DOHH2 (cell line): ENCODE measurements around the gene JUND.

Experiments used
- H3F3A ChIP-seq: fragments of 200-600 bp; sonication (generic), shearing (Covaris generic); 2 replicates; pipeline ENCODE4 v1.6.0; 2016; ENCODE audit warnings: antibody characterized with exemption, mild to moderate bottlenecking; ENCODE audit not compliant: control insufficient read depth, insufficient read depth
- H3K27ac ChIP-seq: fragments of 200-600 bp; sonication (generic); 2 replicates; pipeline ENCODE4 v1.5.1; 2014; ENCODE audit warnings: low read depth, mild to moderate bottlenecking, low read length, moderate library complexity
- H3K27me3 ChIP-seq: fragments of 200-600 bp; sonication (generic); 2 replicates; pipeline ENCODE4 v1.6.1; 2014; ENCODE audit warnings: mild to moderate bottlenecking, low read length, mixed read lengths; ENCODE audit not compliant: control insufficient read depth
- H3K36me3 ChIP-seq: fragments of 200-600 bp; sonication (generic); 2 replicates; pipeline ENCODE4 v1.6.1; 2014; ENCODE audit warnings: mild to moderate bottlenecking, low read length, moderate library complexity, mixed read lengths; ENCODE audit not compliant: control insufficient read depth
- H3K4me1 ChIP-seq: fragments of 200-600 bp; sonication (generic); 2 replicates; pipeline ENCODE4 v1.6.1; 2014; ENCODE audit warnings: mild to moderate bottlenecking, low read length, mixed read lengths; ENCODE audit not compliant: control insufficient read depth
- H3K4me2 ChIP-seq: fragments of 200-600 bp; sonication (generic); 2 replicates; pipeline ENCODE4 v1.6.0; 2014; ENCODE audit warnings: mild to moderate bottlenecking, low read length, moderate library complexity
- H3K4me3 ChIP-seq: fragments of 200-600 bp; sonication (generic); 2 replicates; pipeline ENCODE4 v1.5.1; 2014; ENCODE audit warnings: mild to moderate bottlenecking, low read length, mixed read lengths
- H3K79me2 ChIP-seq: fragments of 200-600 bp; sonication (generic); 2 replicates; pipeline ENCODE4 v1.6.1; 2014; ENCODE audit warnings: mild to moderate bottlenecking, low read length, mixed read lengths; ENCODE audit not compliant: control insufficient read depth
- H3K9me2 ChIP-seq: fragments of 200-600 bp; sonication (generic); replicated peaks from 2 replicates; pipeline ENCODE4 v1.6.1; 2014; ENCODE audit warnings: mild to moderate bottlenecking, low read length, mixed read lengths; ENCODE audit not compliant: control insufficient read depth
- H3K9me3 ChIP-seq: fragments of 200-600 bp; sonication (generic); 2 replicates; pipeline ENCODE4 v1.6.1; 2014; ENCODE audit warnings: antibody characterized with exemption, low read length, mixed read lengths; ENCODE audit not compliant: control insufficient read depth, insufficient read depth
- H4K20me1 ChIP-seq: fragments of 200-600 bp; sonication (generic); 2 replicates; pipeline ENCODE4 v1.6.0; 2014; ENCODE audit warnings: low read depth, mild to moderate bottlenecking, antibody characterized with exemption, low read length, moderate library complexity; ENCODE audit not compliant: control insufficient read depth, insufficient read depth
- EZH2phosphoT487 ChIP-seq: fragments of 200-600 bp; sonication (generic); IDR thresholded peaks from 2 replicates; pipeline ENCODE4 v1.6.1; 2017; ENCODE audit warnings: borderline replicate concordance, mild to moderate bottlenecking, antibody characterized with exemption, low read length, moderate library complexity, mixed read lengths
- TF ChIP-seq, protein P1 (sequence below): fragments of 200-600 bp; sonication (generic); IDR thresholded peaks from one replicate; pipeline ENCODE4 v1.5.1; 2014; ENCODE audit warnings: antibody characterized with exemption, mild to moderate bottlenecking, low read depth, low read length; ENCODE audit not compliant: poor library complexity, severe bottlenecking

JUND gene

DNA sequence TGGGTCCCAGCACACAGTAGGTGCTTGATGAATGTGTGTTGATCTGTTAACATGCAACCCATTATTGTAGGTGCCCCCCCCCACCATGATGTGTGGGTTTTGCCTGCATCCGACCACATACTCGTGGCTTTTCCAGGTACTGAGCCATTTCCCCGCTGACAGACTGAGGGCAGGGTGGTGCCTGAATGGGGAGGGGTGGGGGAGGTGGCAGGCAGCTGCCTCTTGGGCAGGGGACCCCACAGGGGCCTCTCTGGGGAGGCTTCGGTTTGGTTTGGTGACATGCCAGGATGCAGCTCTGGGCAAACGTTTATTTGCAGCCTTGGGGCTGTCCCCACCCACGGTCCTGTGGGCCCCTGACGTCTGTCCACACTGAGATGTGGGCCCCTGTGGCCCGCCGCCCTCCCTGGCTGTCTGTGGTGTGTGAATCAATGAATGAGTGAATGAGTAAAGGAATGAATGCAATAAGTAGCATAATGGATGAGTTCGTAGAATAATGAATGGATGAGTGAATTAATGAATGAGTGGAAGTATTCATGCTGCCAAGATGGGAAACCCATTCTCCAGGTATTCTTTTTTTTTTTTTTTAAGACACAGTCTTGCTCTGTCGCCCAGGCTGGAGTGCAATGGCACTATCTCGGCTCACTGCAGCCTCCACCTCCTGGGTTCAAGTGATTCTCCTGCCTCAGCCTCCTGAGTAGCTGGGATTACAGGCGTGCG, 9.0 kb upstream of the JUND start:
- Histone ChIP-seq H4K20me1 (no peaks in the 10 kb centered on the region), H3K4me2 (peak overlapping the region; percentile 98; the same call in 1 of the 2 replicates), H3F3A (peaks cover 24% of the 10 kb centered on the region), H3K9me2 (no peaks in the 10 kb centered on the region), H3K36me3 (no peaks in the 10 kb centered on the region), H3K79me2 (no peaks in the 10 kb centered on the region), H3K27me3 (no peaks in the 10 kb centered on the region), H3K9me3 (no peaks in the 10 kb centered on the region), H3K4me3 (no peak overlapping the region; the same call in 1 of the 2 replicates), H3K27ac (no peak overlapping the region), H3K4me1 (peaks cover 56% of the 10 kb centered on the region)
- no peak for TF ChIP-seq EZH2phosphoT487
- TF ChIP-seq, protein P1, sequence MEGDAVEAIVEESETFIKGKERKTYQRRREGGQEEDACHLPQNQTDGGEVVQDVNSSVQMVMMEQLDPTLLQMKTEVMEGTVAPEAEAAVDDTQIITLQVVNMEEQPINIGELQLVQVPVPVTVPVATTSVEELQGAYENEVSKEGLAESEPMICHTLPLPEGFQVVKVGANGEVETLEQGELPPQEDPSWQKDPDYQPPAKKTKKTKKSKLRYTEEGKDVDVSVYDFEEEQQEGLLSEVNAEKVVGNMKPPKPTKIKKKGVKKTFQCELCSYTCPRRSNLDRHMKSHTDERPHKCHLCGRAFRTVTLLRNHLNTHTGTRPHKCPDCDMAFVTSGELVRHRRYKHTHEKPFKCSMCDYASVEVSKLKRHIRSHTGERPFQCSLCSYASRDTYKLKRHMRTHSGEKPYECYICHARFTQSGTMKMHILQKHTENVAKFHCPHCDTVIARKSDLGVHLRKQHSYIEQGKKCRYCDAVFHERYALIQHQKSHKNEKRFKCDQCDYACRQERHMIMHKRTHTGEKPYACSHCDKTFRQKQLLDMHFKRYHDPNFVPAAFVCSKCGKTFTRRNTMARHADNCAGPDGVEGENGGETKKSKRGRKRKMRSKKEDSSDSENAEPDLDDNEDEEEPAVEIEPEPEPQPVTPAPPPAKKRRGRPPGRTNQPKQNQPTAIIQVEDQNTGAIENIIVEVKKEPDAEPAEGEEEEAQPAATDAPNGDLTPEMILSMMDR, result no peak

GRCh38 chr19:18289471-18290301, 8.3 kb upstream of the JUND start:
- no peaks in the 10 kb centered on the region for H3K79me2 ChIP-seq
- H3K4me3 ChIP-seq, result no peak overlapping the region
- peaks cover 59% of the 10 kb centered on the region for H3K4me1 ChIP-seq
- no peaks in the 10 kb centered on the region for H3K36me3 ChIP-seq
- H3K9me3 ChIP-seq, result no peaks in the 10 kb centered on the region
- no peaks in the 10 kb centered on the region for H3K27me3 ChIP-seq
- no peaks in the 10 kb centered on the region for H3K9me2 ChIP-seq
- no peak for TF ChIP-seq EZH2phosphoT487
- TF ChIP-seq, protein P1, result no peak
- peaks cover 27% of the 10 kb centered on the region for H3F3A ChIP-seq
- no peak overlapping the region for H3K27ac ChIP-seq
- no peaks in the 10 kb centered on the region for H4K20me1 ChIP-seq
- H3K4me2 ChIP-seq, result 0 out of 2 replicates have a peak overlapping the region, but pooled peaks have one; percentile 1

DNA sequence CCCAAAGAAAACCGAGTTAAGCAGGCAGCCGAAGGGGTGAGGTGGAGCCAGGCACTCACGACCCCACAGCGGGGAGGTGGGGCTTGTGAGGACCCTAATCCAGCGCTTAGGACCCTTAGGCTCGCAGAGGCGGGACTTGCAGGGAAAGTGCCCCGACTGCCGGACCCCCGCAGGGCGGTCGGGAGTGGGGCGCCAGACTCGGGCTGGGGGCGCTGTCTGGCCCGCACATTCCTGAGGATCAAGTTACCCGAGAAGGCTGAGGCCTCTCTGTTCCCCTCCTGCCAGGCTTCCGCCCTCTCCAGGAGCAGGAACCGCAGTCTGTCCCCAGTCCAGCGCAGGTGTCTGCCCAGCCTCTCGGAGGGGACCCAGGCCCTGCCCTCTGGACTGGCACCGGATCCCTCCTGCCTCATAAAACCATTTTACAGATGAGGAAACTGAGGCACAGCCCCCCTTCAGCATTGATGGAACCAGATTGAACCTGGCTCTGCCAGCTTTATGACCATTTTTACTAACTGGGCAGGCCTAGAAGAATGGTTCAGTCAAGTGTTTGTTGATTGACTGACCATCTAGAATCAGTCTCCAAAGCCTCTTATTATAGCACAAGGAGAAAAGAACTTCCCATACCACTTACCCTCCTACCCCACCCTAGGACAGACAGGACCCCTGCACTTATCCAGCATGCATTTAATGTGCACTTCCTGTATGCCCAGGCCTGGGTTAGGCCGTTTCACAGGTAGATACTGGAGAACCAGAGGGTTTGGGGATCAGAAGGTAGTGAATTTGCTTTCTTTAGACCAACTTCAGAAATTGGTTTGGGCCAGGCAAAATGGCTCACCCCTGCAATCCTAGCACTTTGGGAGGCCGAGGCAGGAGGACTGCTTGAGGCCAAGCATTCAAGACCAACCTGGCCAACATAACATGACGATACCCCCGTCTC, 6.7 kb upstream of the JUND start:
- no peak overlapping the region for H3K27ac ChIP-seq
- no peaks in the 10 kb centered on the region for H4K20me1 ChIP-seq
- no peaks in the 10 kb centered on the region for H3K36me3 ChIP-seq
- H3K4me1 ChIP-seq, result peaks cover 47% of the 10 kb centered on the region
- peaks cover 27% of the 10 kb centered on the region for H3F3A ChIP-seq
- H3K4me2 ChIP-seq, result no peak overlapping the region
- H3K4me3 ChIP-seq, result no peak overlapping the region
- no peak for TF ChIP-seq EZH2phosphoT487
- TF ChIP-seq, protein P1, result no peak
- H3K9me3 ChIP-seq, result no peaks in the 10 kb centered on the region
- no peaks in the 10 kb centered on the region for H3K9me2 ChIP-seq
- H3K79me2 ChIP-seq, result no peaks in the 10 kb centered on the region
- no peaks in the 10 kb centered on the region for H3K27me3 ChIP-seq
